HG02678 (cell line): ENCODE results near the gene TP53AIP1.

Source experiments
- ATAC-seq: cut with Tn5 transposase; IDR thresholded peaks from one replicate; pipeline ENCODE4 v1.9.1; 2021; ENCODE audit warnings: mild to moderate bottlenecking, moderate library complexity; ENCODE audit not compliant: unreplicated experiment

The TP53AIP1 gene

DNA sequence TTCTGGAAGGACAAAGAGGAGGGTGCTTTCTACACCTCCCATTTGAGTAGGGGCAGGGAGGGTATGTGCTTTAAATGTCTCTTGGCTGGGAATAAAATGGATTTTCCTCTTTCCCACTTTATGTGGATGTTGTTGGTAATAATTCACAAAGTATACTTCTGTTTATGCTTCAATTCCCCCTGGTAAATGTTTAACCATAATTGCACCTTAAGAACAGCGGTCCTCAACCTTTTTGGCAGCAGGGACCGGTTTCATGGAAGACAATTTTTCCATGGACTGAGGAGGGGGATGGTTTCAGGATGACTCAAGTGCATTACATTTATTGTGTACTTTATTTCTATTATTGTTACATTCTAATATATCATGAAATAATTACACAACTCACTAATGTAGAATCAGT lies 4.0 kb upstream of the TP53AIP1 start:
- no peak for ATAC-seq

DNA sequence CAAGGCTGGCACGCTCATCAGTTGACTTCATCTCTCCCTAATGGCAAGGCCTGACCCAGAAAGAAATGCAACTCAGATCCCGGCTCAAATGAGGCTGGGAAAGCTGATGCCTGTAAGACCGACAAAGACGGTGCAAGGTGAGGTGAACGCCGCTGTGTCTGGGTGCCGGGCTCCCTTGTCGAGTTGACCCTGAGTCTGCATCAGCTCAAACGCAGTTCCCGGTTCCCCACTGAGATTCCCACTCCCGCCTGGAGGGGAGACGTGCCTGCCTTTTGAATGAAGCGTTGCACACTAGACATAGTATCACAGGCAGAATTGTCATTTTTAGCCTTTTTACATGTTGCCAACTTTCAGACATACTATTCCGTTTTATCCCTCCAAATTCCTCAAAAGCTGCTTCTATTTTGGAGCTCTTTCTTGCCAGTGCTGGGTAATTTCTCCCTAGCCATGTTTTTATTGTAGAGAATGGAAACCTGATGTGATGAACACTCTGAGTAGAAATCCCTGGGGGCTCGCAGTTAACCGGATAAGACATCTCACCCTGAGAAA lies 831 bp upstream of the TP53AIP1 start:
- no peak for ATAC-seq

DNA sequence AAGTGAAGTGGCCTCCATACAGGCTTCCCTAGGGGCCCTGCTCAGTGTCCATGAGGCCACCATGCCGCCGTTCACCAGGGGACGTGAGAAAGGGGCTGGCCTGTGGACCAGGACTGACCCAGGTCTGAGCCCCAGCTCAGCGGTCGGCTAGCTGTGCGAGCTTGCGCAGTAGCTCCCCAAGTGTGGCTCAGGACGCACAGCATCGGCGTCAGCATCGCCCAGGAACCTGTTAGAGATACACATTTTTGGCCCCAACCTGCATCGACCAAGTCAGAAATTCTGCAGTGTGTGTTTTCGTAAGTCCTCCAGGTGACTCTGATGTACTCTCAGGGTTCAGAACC lies 429 bp downstream of the TP53AIP1 start:
- no peak for ATAC-seq

DNA sequence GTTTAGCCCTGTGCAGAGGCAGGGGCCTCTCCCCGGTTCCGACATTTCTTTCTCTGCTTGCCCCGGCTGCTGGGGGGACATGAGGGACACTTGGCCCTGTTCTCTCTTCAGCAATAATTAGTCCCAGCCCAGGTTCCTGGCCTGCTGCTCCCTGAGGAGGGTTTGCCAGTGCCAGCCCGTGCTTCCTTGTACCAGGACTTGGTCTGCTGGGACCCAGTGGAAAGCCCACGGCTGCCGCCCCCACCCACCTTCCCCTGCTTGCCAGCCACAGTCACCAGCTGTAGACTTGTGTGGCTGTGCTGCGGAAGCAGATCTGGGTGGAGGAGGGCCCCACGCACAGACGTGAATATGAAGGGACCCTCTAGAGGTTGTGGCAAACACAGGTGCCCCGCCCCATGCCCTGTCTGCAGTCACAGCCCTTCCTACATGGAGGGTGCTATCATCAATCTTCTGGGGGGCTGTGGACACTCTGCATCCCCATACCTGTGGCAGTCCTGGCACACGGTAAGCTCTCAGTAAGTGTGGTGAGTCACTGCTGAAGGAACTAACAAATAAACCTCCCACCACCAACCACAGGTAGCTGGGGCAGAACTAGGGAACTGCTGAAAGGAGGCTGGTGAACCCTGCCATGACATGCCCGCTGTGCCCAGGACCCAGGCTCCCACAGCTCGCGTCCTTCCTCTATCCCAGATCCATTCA lies 949 bp downstream of the TP53AIP1 start:
- no peak for ATAC-seq

DNA sequence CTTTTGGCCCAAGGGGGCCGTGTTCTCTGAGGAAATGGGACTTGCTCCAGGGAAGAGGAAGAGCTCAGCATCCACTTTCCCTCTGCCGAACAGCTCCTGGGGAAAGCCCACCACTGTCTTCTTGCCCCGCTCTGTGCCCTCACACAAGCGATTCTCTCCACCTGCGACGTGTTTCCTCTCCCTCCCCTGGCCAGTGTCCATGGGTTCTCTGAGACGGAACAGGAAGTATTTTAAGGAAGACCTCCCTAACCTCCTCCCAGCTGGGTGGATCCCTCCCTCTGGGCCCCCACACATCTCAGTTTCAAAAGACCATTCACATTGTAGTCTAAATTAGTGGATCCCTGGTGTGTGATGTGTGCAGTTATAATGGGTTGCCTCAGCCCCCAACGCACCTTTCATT lies 1.6 kb downstream of the TP53AIP1 start:
- ATAC-seq = no peak

DNA sequence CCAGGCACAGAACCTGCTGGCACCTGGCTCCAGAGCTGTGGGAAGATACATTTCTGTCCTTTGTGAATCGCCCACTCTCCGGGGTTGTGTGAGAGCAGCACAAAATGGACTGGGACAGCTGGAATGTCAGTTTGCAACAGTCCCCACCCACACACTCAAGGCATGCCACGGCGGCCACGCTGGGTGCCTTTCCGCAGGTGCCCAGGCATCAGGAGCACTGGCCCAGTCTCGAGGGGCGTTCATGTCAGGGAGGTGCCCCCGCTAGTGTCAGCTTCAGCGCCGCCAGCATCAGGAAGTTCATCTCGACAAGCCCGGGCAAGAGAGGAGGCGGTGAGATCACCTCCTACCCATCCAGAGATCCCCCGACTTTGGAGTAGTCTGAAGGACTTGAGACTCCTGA lies 2.1 kb downstream of the TP53AIP1 start:
- no peak for ATAC-seq

DNA sequence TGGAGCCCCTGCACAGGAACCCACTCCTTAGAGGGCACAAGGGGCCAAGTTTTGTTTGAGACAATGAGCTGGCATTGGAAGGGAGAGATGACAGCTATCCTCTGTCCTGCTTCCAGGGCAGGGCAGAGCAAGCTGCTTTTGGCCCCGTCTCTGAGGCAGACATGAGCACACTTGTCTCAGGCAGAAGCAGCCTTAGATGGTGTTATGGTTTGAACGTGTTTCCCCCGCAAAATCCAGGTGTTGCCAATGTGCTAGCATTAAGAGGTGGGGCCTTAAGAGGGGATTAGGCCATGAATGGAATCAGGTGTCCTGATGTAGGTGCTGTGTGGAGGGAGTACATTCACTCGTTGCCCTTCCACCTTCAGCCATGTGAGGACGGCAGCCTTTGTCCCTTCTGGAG lies 2.5 kb downstream of the TP53AIP1 start:
- no peak for ATAC-seq

DNA sequence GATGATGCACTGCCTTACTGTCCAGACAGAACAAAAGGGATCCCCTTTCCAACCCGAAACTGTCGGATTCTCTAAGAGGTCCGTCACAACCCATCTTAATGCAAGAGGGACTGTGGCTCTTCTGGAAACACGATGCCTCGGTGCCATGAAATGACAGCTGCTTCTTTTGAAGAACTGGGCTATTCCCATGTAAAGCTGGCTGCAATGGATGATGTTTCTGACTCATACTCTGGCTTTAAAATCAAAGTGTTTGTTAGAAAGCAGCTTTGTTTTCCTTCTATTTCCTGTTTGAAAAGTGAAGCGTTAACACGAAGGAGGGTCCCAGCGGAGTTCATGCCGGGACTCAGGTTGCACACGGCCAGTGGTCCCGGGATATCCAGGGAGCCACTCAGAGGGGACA lies 3.1 kb downstream of the TP53AIP1 start:
- ATAC-seq = no peak

DNA sequence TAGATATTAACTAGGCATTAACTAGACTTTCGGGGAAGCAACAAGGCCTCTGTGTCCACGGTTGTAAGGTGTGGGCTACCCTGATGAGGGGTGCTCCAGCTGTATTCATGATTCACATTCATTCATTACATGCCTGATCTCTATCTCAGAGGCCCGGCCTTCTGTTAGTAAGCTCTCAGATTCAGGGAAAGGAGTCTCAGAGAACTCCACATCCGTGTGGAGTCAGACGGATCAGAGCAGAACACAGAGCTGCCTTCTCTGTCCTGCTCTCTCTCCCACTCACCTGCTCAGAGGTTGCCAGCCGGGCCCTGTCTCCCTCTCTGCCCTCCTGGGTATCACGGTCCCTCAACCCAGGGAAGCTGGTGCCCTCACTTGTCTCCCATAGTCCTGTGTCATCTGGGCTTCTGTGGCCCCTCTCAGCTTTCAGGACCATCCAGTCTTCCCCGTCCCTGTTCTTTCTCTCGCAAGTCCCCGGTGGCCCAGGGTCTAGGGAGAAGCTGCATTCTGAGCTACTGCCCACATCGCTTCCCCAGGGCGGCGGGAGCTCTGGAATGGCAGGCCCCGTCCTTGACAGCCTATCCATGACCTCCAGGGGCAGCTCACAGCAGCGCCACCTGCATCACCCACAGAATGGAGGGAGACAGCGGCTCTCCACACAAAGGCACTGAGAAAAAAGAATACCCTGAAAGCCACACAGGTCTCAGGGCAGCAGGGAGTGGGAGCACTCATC lies 4.3 kb downstream of the TP53AIP1 start:
- ATAC-seq = no peak

DNA sequence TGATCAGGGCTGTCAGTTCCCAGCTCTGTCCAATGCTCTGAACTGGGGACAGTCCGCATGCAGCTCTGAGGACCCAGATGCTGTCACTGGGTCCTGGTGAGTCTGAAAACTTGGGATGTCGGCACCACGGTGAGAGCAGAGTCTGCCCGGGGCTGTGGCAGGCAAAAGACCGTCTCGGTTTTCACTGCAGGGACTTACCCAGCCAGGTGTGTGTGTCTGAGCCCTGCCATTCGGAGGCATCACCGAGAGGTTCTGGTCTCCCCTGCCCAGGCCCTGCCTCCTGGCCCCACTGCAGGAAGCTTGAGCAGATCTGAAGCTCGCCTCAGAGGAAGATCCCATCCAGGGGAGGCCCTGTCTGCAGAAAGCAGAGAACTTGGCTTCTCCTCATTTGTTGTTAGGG lies 5.2 kb downstream of the TP53AIP1 start:
- no peak for ATAC-seq

DNA sequence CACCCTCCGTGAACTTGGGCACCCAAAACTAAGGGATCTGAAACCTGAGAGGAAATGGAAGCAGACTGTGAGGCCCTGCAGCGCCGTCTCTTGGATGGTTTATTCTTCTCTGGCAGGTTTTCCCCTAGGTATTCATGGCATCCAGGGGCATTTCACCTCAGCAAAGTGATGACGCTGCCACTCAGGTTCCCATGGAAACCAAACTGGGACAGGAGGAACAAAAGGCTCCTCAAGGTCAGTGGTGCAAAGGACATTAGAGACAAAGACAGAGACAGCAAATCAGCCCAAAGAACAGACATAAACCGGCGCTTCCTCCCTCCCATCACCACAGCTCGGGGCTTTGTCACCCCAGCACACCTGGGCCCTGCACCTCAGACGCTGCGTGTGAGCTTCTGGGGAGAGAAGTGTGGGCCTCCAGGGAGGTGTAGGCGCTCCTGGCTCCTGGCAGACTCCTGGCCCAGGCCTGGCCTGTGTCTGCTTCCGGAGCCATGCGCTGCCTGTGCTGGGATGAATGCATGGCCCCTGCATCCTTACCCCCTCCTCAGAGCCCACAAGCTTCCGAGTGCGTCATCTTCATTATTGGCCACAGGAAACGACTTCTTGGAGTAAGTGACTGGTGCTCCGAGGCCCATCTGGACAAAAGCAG lies 5.9 kb downstream of the TP53AIP1 start:
- ATAC-seq = no peak

DNA sequence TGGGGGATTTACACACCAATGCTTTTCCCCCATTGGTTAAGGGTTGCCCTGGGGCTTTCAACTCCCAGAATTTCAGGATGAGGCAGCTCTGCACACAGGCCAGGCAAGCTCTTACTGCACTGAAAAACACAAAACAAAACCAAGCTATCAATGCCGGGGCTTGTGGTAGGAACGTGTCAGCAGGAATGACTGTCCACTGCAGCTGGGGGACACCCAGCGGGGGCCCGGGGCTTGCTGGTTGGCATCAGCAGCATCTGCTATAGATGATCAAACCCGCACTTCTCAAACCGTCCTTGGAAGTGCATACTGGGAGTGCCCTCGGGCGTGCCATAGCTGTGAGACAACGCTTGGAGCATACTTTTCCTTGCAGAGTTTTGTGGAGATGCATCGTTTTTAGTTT lies 7.7 kb downstream of the TP53AIP1 start:
- ATAC-seq = no peak

DNA sequence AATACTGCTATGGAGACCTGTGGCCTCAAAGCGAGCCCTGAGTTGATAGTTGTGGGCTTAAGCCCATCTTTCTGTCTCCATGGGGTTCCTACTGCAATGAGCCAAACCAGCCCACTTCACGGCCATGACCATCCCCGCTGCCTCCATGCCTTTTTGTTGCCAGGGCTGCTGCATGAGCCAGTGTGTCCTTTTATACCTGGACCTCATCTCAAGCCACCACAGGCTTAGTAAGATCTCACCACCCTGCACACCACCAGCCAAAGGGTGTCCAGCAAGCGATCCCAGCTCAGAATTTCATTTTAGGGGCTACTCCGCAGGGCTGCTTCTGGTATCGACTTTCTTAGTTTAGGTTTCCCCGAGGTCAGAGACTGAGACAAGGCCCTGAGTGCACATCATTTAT lies 8.3 kb downstream of the TP53AIP1 start:
- ATAC-seq = no peak

DNA sequence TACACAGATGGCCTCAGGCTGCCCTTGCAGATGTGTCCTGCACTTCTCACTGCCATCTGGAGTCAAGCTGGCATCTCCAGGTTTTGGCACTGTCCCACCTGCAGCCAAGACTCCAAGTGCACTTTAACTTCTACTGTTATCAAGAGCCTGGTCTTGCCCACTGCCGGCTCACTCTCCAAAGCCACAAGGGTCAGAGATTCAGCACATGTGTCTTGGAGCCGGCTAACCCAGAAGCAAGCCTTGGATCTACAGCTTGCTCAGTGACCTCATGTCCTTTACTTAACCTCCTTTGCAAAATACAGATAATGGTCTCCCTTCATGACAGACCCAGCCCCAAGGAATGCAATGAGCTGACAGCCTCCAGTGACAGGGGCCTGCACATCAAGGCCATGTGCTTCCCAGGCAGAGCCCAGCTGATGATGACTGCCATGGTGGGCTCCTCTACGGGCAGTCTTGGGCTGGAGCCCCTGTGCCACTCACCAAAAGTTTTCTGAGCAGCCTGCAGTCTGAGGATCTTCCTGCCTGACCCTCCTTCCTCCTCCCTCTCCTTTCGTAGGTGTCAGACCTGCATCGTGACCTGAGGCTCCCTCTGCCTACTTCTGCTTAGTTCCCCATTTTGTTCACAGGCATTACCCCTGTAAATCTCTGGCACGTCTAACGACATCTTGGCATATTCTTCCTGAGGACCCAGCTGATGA lies 9.0 kb downstream of the TP53AIP1 start:
- ATAC-seq = no peak

DNA sequence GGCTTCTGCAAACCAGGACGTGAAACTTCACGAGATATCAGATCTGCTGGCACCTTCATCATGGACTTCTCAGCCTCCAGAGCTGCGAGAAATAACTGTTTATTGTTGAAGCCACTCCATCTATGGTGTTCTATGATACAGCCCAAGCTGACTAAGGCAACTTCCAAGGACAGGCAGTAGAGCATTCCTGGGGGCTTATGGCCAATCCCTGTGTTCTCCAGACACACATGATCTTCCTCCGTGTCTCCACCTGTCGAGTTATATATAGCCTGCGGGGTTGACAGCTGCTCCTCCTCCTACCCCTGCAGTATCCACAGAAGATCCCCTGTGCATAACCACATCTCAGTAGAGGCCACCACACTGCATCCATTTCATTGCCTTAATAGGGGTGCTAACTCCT lies 11.0 kb downstream of the TP53AIP1 start:
- no peak for ATAC-seq

DNA sequence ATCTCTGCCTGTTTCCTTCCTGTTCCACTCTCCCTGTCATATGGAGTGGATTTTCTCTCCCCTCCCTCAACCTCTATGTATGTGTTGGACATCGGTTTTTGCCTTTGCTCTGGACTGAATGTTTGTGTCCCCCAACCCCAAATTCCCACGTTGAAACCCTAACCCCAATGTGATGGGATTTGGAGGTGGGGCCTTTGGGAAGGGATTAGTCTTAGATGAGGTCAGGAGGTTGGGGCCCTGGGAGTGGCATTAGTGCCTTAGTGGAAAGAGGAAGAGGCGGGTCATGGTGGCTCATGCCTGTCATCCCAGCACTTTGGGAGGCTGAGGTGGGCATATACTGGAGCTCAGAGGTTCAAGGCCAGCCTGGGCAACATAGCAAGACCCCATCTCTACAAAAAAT lies 11.6 kb downstream of the TP53AIP1 start:
- no peak for ATAC-seq

DNA sequence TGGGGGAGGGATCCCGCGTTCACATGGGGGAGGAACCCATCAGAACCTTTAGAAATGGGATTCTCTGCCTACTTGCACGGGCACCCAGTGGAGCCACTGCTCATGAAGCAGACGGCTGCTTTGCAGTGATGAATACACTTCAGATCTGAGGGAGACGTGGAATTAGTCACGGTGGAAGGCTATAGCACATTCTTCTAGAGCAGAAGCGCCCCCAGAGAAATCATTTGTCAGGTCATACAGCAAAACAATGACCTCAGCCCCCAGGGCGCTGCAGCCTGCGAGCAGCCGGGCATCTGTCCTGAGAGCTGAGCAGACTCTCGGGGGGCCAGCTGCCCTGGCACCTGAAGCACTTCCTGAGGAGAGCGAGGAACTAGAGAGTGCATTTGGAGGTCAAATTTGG lies 12.7 kb downstream of the TP53AIP1 start:
- ATAC-seq = no peak

DNA sequence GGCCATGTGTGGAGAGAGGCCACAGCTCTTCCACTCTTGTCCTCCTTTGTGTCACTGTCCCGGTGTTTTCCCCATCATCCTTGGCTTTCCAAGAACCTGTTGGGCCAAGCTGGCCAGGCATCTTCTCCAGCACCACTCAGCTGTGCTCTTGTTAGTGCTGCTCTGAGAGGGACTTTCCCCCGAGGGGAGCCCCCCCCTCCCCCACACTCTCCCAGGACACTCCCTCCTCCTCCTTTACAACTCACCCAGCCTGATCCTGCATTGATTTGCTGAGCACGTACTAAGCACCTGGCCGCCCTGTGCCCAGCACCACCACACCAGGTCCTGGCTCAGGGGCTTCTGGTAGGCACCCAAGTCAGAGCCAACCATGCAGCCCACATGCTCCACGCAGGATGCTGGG lies 13.2 kb downstream of the TP53AIP1 start:
- no peak for ATAC-seq

DNA sequence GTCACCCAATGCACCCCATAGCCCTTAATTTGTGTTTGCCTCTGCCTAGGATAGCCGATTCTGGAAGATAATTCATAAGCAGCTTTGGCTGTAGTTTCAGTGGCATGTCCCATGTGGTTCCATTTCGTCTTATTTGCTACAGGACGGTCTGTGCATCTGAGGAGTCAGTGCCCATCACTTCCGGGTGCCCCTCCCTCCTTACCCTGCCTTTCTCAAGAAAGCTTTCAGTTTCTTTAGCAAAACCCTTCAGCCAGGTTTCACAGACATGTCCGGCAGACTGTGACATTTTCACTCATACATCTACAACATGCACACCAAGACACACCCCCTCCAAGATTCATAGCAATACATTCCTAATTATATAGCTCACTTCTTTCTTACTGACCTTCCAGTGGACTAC lies 14.3 kb downstream of the TP53AIP1 start:
- ATAC-seq = peak; percentile 99

DNA sequence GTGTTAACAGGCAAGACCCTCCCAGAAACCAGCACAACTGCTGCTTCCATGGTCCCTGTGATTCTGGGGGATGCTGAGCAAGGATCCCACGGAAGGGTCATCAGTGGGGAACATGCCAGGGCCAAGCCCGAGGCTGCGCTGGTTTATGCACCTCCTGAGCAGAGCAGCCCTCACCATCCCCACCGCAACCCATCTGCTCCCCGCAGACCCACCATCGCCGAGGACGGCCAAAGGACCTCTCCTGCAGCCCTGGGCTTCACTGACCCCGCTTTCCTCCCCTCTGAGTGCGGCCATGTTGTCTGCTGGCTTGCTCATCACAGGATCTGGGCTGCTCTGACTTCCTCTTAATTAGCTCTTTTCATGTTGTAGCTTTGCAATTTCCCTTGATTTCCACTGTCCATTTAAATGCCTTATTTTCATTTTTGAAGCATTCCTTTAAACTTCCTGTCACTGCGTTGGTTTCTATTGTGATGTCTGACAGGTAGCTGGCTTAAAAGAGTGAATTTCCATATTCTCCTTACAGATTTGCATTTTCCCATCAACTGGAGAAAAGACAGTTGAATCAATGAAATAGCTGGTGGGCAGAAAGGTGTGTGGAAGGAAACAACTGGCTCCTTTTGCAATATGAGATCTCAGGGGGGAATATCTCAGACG lies 14.9 kb downstream of the TP53AIP1 start:
- no peak for ATAC-seq

DNA sequence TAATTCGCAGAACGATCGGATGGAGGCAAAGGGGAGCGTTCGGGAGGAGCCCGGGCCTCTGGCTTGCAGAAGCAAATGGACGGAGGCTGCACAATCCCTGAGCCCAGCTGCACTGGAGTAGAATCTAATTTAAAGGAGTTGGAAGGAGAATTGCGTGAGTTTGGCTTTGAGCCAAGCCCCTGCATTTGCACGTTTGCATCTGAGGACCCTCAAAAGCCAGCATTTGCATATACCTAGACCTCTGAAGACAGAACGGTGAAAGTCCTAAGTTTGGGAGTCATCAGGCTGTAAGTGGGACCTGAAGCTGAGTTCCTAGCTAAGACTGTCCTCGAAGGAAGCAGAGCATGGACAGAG lies 15.6 kb downstream of the TP53AIP1 start:
- ATAC-seq = no peak
